PC-9 (cell line): ENCODE measurements around the gene RNF17. TPM values are rescaled to one million over a fixed set of nuclear protein-coding genes. Genes with fewer than 3 reads are reported as not detected.

Source experiments
- BruUV-seq: library from RNA; stranded (reverse); fragments of 400-500 nt; replicated peaks from 2 replicates; lab custom pipeline; 2021; lab: Mats Ljungman, UMichigan
- CTCF ChIA-PET: fragments of 300-600 bp; sonication (Branson Sonifier 250); formaldehyde crosslinking; loops from one replicate; lab custom pipeline; 2022; ENCODE audit warnings: antibody characterized with exemption; lab: Charles Lee
- POLR2A ChIA-PET: fragments of 300-600 bp; sonication (Branson Sonifier 250); formaldehyde crosslinking; loops from one replicate; lab custom pipeline; 2022; ENCODE audit warnings: antibody characterized with exemption; ENCODE audit not compliant: unreplicated experiment; lab: Charles Lee
- DNase-seq, 2 experiments: peaks; one replicate each; pipeline versions ENCODE4 v3.0.0 to v3.0.0-alpha.2; 2015 to 2022; ENCODE audit warnings: mixed read lengths in 1 of 2
- H2AFZ ChIP-seq: fragments of 200-600 bp; sonication (generic); 2 replicates; pipeline ENCODE4 v1.8.1; 2017; ENCODE audit warnings: antibody characterized with exemption
- H3F3A ChIP-seq: fragments of 200-600 bp; sonication (generic); 2 replicates; pipeline ENCODE4 v1.8.1; 2017; ENCODE audit warnings: antibody characterized with exemption, mild to moderate bottlenecking, low read depth; ENCODE audit not compliant: insufficient read depth
- H3K27ac ChIP-seq: fragments of 200-600 bp; sonication (generic); 2 replicates; pipeline ENCODE4 v1.6.1; 2016; ENCODE audit warnings: mixed run types
- H3K27me3 ChIP-seq: fragments of 200-600 bp; sonication (generic); 2 replicates; pipeline ENCODE4 v1.6.1; 2016; ENCODE audit warnings: low read depth, mixed run types; ENCODE audit not compliant: insufficient read depth
- H3K36me3 ChIP-seq: fragments of 200-600 bp; sonication (generic); 2 replicates; pipeline ENCODE4 v1.6.1; 2016; ENCODE audit warnings: low read depth, mixed run types
- H3K4me1 ChIP-seq: fragments of 200-600 bp; sonication (generic); replicated peaks from 2 replicates; pipeline ENCODE4 v1.6.1; 2016; ENCODE audit warnings: mixed run types; ENCODE audit not compliant: insufficient read depth
- H3K4me2 ChIP-seq: fragments of 200-600 bp; sonication (generic); 2 replicates; pipeline ENCODE4 v1.6.1; 2017; ENCODE audit warnings: mixed run types
- H3K4me3 ChIP-seq: fragments of 200-600 bp; sonication (generic); 2 replicates; pipeline ENCODE4 v1.6.1; 2016; ENCODE audit warnings: mixed run types
- H3K79me2 ChIP-seq: fragments of 200-600 bp; sonication (generic); 2 replicates; pipeline ENCODE4 v1.6.1; 2017; ENCODE audit warnings: low read depth, mixed run types
- H3K9me2 ChIP-seq: fragments of 200-600 bp; sonication (generic); 2 replicates; pipeline ENCODE4 v1.8.1; 2017; ENCODE audit warnings: mild to moderate bottlenecking; ENCODE audit not compliant: insufficient read depth
- H3K9me3 ChIP-seq: fragments of 200-600 bp; sonication (generic); 2 replicates; pipeline ENCODE4 v1.8.1; 2016; ENCODE audit warnings: low read depth; ENCODE audit not compliant: insufficient read depth
- H4K20me1 ChIP-seq: fragments of 200-600 bp; sonication (generic); 2 replicates; pipeline ENCODE4 v1.8.1; 2017; ENCODE audit not compliant: insufficient read depth
- CTCF ChIP-seq: fragments of 200-600 bp; sonication (generic); conservative IDR thresholded peaks from 2 replicates; pipeline ENCODE4 v1.6.1; 2017; ENCODE audit warnings: mixed run types, antibody characterized with exemption, mild to moderate bottlenecking, moderate library complexity
- EZH2 ChIP-seq: fragments of 200-600 bp; sonication (generic); IDR thresholded peaks from 2 replicates; pipeline ENCODE4 v1.8.0; 2017; ENCODE audit warnings: antibody characterized with exemption, low read depth
- intact Hi-C: fragments of 100-400 bp; cut with micrococcal nuclease; formaldehyde crosslinking; loops from one replicate; pipeline ENCODE4 v1.10.0; 2022; ENCODE audit not compliant: unreplicated experiment
- total RNA-seq: library from RNA; stranded (reverse); gene quantifications from 2 replicates; pipeline ENCODE4 v1.2.3, GENCODE V29; 2021

RNF17 gene
- total RNA-seq, 1 experiment from 2014 or later = not detected

DNA sequence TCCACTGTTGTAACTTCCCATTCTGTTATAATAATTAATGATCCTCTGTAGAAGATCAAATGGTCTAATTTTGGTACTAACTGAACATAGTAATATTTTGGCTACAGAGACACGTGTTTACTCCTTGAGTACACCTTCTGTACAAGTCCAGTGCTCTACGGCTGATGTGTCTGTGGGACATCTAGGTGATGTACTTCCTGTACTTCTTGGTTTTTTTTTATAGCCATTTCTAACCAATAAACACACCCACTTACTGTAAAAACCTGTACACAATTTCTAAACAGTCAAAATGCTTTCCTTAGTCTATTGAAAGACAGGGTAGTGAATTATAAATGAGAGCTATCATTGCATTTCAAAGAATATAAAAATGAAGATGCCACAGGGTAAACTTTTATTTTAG is 118.7 kb downstream of the RNF17 start:
- ChIA-PET POLR2A (no interaction called here), CTCF (no interaction called here)
- no peaks in the 10 kb centered on the region for H3K36me3 ChIP-seq
- no peak for TF ChIP-seq EZH2
- no peak for TF ChIP-seq CTCF
- H3K4me2 ChIP-seq = no peak overlapping the region
- no peaks in the 10 kb centered on the region for H3K9me2 ChIP-seq
- no peak for DNase-seq
- no peaks in the 10 kb centered on the region; the same call in 1 of the 2 replicates for H4K20me1 ChIP-seq
- BruUV-seq = no TSS peak
- no peak overlapping the region for H2AFZ ChIP-seq
- no peaks in the 10 kb centered on the region for H3K27me3 ChIP-seq
- no peaks in the 10 kb centered on the region for H3K79me2 ChIP-seq
- H3F3A ChIP-seq = no peaks in the 10 kb centered on the region
- no peaks in the 10 kb centered on the region for H3K4me1 ChIP-seq
- no peak overlapping the region for H3K4me3 ChIP-seq
- H3K27ac ChIP-seq = no peak overlapping the region
- no peaks in the 10 kb centered on the region for H3K9me3 ChIP-seq
- intact Hi-C loops = no loop called here

DNA sequence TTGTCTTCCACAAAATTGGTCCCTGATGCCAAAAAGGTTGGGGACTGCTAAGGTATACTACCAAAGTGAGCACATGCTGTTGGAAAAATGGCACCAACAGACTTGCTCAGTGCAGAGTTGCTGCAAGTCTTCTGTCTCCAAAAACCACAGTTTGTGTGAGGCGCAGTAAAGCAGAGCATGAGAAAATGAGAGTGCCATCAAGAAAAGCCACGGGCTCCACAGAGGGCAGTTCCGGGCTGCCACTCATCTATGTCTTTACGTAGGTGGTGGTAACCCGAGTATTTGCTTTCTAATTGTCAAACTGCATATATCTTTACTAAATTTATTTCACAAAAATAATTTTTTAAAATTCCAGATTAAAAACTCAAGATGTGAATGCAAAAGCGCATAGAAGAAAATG is 123.8 kb downstream of the RNF17 start:
- no peaks in the 10 kb centered on the region for H3K36me3 ChIP-seq
- BruUV-seq = no TSS peak
- DNase-seq = no peak

DNA sequence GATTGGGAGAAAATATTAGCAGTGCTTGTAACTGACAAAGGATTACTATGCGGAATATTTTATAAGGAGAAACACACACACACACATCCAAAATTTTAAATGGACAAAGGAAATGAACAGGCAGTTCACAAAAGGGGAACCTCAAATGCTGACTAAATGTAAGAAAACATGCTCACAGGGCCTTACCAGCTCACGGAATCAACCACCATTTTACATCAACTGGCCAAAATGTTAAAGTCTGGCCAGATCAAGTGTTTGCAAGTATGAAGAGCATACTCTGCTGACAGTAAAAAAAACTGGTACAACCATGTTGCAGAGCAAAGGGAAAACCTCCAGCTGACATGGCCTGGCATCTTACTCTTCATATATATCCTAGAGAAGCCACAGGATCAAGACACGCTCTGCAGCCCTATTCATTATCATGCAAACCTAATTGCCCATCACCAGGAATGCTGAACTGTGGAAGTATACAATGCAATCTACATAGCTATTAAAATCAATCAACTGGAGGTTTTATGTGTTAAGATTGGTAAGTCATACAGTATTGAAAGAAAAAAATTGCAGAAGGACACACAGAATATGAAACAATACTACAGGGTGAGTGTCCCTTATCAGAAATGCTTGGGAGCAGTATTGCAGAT is 124.4 kb downstream of the RNF17 start:
- no peak for DNase-seq
- Histone ChIP-seq H3K4me2 (no peak overlapping the region), H3K9me2 (no peaks in the 10 kb centered on the region), H3F3A (no peaks in the 10 kb centered on the region), H4K20me1 (no peaks in the 10 kb centered on the region), H3K27ac (no peak overlapping the region), H3K79me2 (no peaks in the 10 kb centered on the region), H3K4me3 (no peak overlapping the region), H3K27me3 (no peaks in the 10 kb centered on the region), H2AFZ (no peak overlapping the region), H3K9me3 (no peaks in the 10 kb centered on the region), H3K36me3 (no peaks in the 10 kb centered on the region; the same call in 1 of the 2 replicates), H3K4me1 (no peaks in the 10 kb centered on the region)
- ChIA-PET POLR2A (no interaction called here), CTCF (no interaction called here)
- TF ChIP-seq CTCF (no peak), EZH2 (no peak)
- intact Hi-C loops = no loop called here
- BruUV-seq = no TSS peak

More for the DNA sequence above, 123.8 kb downstream of the RNF17 start:
- Histone ChIP-seq H3K9me2 (no peaks in the 10 kb centered on the region), H3K9me3 (no peaks in the 10 kb centered on the region), H4K20me1 (no peaks in the 10 kb centered on the region), H3K4me3 (no peak overlapping the region), H3K27me3 (no peaks in the 10 kb centered on the region), H3K27ac (no peak overlapping the region), H3K4me2 (no peak overlapping the region), H2AFZ (no peak overlapping the region), H3F3A (no peaks in the 10 kb centered on the region), H3K4me1 (no peaks in the 10 kb centered on the region), H3K79me2 (no peaks in the 10 kb centered on the region)
- intact Hi-C loops = no loop called here
- ChIA-PET CTCF (no interaction called here), POLR2A (no interaction called here)
- TF ChIP-seq EZH2 = no peak
- TF ChIP-seq CTCF = no peak
